ENCODE measurements around the gene ZFR. TPM values are rescaled to one million over a fixed set of nuclear protein-coding genes. Genes with fewer than 3 reads are reported as not detected.
"Not testable (repeated sequence)": the region's sequence is repeated elsewhere in the genome, so short reads cannot be mapped to it uniquely, and the experiment has no call there.

The ZFR gene
- total RNA-seq, 1 donor from 2014 or later, result 65.0 TPM

DNA sequence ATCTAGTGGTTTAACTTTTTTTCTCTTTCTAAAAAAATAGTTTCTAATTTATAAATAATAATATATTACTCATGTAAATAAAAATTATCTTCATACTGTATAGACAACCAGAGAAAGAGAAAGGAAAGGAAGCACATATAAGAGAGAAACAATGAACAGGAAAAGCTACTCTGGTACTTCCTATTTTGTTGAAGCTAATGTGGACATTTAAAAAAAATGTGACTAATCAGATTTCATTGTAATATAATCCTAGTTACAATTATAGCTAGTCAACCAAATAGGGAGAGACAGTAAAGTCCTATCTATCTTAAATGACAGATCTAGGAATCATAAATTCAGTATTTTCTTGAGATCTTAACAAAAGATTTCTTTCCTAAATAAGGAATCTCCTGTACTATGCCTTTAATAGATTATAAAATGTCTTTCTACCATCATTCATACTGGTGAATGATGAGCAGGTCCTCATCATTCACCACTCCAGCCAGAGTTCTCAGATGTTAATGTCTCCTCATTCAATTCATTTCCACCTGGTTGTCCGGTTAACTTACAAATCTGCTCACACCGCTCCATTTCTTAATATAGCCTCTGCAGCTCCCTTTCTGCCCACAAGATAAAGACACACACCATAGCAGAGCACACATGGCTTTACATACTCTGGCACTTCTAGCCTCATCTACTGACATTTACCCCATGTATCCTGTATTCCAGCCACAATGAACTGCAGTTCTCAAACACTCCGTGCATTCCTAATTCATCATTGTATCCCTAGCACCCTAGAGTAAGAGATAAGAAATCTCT lies 30.9 kb downstream of the ZFR start:
- TF ChIP-seq, protein P1, sequence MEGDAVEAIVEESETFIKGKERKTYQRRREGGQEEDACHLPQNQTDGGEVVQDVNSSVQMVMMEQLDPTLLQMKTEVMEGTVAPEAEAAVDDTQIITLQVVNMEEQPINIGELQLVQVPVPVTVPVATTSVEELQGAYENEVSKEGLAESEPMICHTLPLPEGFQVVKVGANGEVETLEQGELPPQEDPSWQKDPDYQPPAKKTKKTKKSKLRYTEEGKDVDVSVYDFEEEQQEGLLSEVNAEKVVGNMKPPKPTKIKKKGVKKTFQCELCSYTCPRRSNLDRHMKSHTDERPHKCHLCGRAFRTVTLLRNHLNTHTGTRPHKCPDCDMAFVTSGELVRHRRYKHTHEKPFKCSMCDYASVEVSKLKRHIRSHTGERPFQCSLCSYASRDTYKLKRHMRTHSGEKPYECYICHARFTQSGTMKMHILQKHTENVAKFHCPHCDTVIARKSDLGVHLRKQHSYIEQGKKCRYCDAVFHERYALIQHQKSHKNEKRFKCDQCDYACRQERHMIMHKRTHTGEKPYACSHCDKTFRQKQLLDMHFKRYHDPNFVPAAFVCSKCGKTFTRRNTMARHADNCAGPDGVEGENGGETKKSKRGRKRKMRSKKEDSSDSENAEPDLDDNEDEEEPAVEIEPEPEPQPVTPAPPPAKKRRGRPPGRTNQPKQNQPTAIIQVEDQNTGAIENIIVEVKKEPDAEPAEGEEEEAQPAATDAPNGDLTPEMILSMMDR (IDR thresholded peaks at IDR 0.05; ENCODE audit: insufficient read depth, low read length, severe bottlenecking), result no peak
- H3K27me3 ChIP-seq (ENCODE audit: control insufficient read depth, insufficient read depth, low read length), result no peaks in the 10 kb centered on the region
- peaks cover 7% of the 10 kb centered on the region for H3K36me3 ChIP-seq (ENCODE audit: control insufficient read depth, insufficient read depth, low read length)
- no peak overlapping the region for H3K4me3 ChIP-seq (ENCODE audit: low read depth, low read length)
- DNase-seq (ENCODE audit: low read depth) (no peak), FAIRE-seq (no peak)

GRCh38 chr5:32410630-32411029 lies 33.9 kb downstream of the ZFR start:
- FAIRE-seq (no peak), DNase-seq (ENCODE audit: low read depth) (no peak)
- Histone ChIP-seq H3K4me3 (ENCODE audit: low read depth, low read length) (no peak overlapping the region), H3K27me3 (ENCODE audit: control insufficient read depth, insufficient read depth, low read length) (no peaks in the 10 kb centered on the region), H3K36me3 (ENCODE audit: control insufficient read depth, insufficient read depth, low read length) (peaks cover 7% of the 10 kb centered on the region)
- TF ChIP-seq, protein P1 (IDR thresholded peaks at IDR 0.05; ENCODE audit: insufficient read depth, low read length, severe bottlenecking), result no peak

GRCh38 chr5:32406650-32407049 lies 37.9 kb downstream of the ZFR start:
- H3K36me3 ChIP-seq (ENCODE audit: control insufficient read depth, insufficient read depth, low read length), result peaks cover 14% of the 10 kb centered on the region
- FAIRE-seq (no peak), DNase-seq (ENCODE audit: low read depth) (no peak)
- no peak overlapping the region for H3K4me3 ChIP-seq (ENCODE audit: low read depth, low read length)
- TF ChIP-seq, protein P1 (IDR thresholded peaks at IDR 0.05; ENCODE audit: insufficient read depth, low read length, severe bottlenecking), result no peak
- no peaks in the 10 kb centered on the region for H3K27me3 ChIP-seq (ENCODE audit: control insufficient read depth, insufficient read depth, low read length)

GRCh38 chr5:32405507-32405906 lies 39.0 kb downstream of the ZFR start:
- FAIRE-seq (no peak), DNase-seq (ENCODE audit: low read depth) (no peak)
- peaks cover 12% of the 10 kb centered on the region for H3K36me3 ChIP-seq (ENCODE audit: control insufficient read depth, insufficient read depth, low read length)
- no peaks in the 10 kb centered on the region for H3K27me3 ChIP-seq (ENCODE audit: control insufficient read depth, insufficient read depth, low read length)
- TF ChIP-seq, protein P1 (IDR thresholded peaks at IDR 0.05; ENCODE audit: insufficient read depth, low read length, severe bottlenecking), result no peak
- H3K4me3 ChIP-seq (ENCODE audit: low read depth, low read length), result no peak overlapping the region

DNA sequence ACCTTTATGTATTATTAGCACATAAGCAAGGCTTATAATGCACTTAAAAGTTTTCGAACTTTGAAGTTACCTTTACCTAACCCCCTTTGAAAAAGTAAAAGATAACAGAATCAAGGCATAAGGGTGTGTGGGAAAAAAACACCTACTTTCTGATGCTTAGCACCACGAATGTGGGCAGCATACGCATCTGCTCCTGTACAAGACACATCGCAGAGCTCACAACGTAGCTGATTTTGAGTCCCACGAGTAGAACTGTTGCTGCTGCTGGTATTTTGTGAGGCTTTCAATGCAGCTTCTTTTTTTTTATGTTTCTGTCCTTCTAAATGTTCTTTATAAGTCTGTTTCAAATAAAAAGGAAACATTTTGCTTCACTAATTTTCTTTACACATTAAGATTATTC lies 40.8 kb downstream of the ZFR start:
- FAIRE-seq, result no peak
- H3K36me3 ChIP-seq (ENCODE audit: control insufficient read depth, insufficient read depth, low read length), result peaks cover 13% of the 10 kb centered on the region
- H3K4me3 ChIP-seq (ENCODE audit: low read depth, low read length), result no peak overlapping the region
- TF ChIP-seq, protein P1 (IDR thresholded peaks at IDR 0.05; ENCODE audit: insufficient read depth, low read length, severe bottlenecking), result no peak
- no peak for DNase-seq (ENCODE audit: low read depth)
- no peaks in the 10 kb centered on the region for H3K27me3 ChIP-seq (ENCODE audit: control insufficient read depth, insufficient read depth, low read length)

DNA sequence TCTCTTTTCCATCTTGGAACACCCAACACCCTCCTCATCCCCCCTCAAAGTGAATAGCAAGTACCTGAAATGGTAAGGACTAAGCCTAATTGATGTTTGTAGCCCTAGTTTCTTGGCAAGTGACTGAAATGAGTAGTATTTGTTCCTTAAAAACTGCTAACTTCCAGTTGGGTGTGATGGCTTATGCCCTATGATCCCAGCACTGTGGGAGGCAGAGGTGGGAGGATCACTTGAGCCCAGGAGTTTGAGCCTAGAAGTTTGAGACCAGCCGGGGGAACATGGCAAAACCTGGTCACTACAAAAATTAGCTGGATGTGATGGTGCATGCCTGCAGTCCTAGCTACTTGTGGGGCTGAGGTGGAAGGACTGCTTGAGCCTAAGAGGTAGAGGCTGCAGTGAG lies 44.1 kb downstream of the ZFR start:
- FAIRE-seq, result no peak
- peaks cover 11% of the 10 kb centered on the region for H3K36me3 ChIP-seq (ENCODE audit: control insufficient read depth, insufficient read depth, low read length)

DNA sequence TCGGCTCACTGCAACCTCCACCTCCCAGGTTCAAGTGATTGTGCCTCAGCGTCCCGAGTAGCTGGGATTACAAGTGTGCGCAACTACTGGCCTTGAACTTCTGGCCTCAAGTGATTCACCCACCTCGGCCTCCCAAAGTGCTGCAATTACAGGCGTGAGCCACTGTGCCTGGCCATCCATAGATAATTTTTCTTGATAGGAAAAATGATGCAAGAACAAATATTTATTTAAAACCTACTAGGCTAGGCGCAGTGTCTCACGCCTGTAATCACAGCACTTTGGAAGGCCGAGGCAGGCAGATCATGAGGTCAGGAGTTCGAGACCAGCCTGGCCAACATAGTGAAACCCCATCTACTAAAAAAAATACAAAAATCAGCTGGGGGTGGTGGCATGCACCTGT lies 45.8 kb downstream of the ZFR start:
- peaks cover 12% of the 10 kb centered on the region for H3K36me3 ChIP-seq (ENCODE audit: control insufficient read depth, insufficient read depth, low read length)
- not testable (repeated sequence) for FAIRE-seq

More for the DNA sequence above, 44.1 kb downstream of the ZFR start:
- H3K4me3 ChIP-seq (ENCODE audit: low read depth, low read length), result no peak overlapping the region
- TF ChIP-seq, protein P1 (IDR thresholded peaks at IDR 0.05; ENCODE audit: insufficient read depth, low read length, severe bottlenecking), result no peak
- H3K27me3 ChIP-seq (ENCODE audit: control insufficient read depth, insufficient read depth, low read length), result no peaks in the 10 kb centered on the region
- no peak for DNase-seq (ENCODE audit: low read depth)

More for the DNA sequence above, 45.8 kb downstream of the ZFR start:
- H3K27me3 ChIP-seq (ENCODE audit: control insufficient read depth, insufficient read depth, low read length); DNase-seq (ENCODE audit: low read depth); H3K4me3 ChIP-seq (ENCODE audit: low read depth, low read length): not testable (repeated sequence)
